GM19455 (cell line): ENCODE data around the gene OSTF1.

Experiments used
- ATAC-seq: cut with Tn5 transposase; IDR thresholded peaks from one replicate; pipeline ENCODE4 v1.9.1; 2021; ENCODE audit not compliant: unreplicated experiment

Gene OSTF1

GRCh38 chr9:75117564-75117963, 29.2 kb downstream of the OSTF1 start:
- ATAC-seq = no peak

GRCh38 chr9:75120686-75121085, 32.4 kb downstream of the OSTF1 start:
- ATAC-seq = no peak

GRCh38 chr9:75121914-75122558, 33.7 kb downstream of the OSTF1 start:
- ATAC-seq = no peak

DNA sequence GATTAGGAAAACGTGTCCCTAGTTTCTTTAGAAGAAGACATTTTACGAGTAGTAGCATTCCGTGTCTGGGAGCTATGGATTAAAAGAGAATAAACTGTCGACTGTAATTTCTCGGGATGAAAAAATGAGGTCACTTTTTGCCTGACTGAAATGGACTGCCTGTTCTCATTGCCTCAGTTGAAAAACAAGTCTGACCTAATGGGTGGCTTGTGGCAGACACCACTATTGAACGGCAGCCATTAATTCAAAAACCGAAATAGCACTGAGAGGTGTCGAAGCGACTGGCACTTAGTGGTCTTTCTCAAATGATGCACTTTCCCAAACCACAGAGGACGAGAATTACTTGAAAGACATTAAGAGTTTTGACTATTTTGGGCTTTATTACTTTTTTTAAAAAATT, 35.4 kb downstream of the OSTF1 start:
- ATAC-seq = no peak

- ATAC-seq = no peak
These were observed 40.2 kb downstream of the OSTF1 start for GRCh38 chr9:75128535-75128934.

- no peak for ATAC-seq
These were observed 41.9 kb downstream of the OSTF1 start for GRCh38 chr9:75130172-75130571.

GRCh38 chr9:75130621-75131230, 42.4 kb downstream of the OSTF1 start:
- no peak for ATAC-seq

DNA sequence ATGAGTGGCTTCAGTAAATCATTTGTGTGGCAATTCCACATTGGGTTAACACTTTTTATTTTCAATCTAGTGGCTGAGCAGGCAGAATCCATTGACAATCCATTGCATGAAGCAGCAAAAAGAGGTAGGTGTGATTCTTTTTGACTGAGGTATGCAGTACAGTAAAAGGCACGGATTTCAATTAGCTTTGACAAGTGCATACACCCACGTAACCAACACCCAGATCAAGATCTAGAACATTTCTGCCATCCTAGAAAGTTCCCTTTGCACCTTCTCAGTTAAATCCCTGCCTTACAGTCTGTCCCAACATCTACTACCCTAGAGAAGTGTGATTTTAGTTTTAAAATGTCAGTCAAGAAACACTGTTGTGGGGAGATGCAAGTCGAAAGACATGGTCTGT, 43.4 kb downstream of the OSTF1 start:
- no peak for ATAC-seq

DNA sequence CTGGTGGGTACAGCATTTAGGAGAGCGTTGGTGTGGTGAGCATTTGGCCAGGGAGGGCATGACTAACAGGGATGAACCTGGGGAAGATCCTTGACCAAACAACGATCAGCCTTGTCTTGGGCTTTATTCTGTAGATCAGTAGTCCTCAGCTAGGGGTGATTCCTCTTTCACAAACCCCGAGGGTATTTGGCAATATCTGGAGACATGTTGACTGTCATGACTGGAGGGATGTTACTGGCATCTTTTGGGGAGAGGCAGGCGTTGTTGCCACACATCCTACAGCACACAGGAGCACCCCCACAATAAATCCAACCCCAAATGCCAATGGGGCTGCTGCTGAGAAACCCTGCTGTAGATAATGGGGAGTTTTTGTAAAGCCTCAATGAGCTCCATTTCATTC, 43.9 kb downstream of the OSTF1 start:
- no peak for ATAC-seq

DNA sequence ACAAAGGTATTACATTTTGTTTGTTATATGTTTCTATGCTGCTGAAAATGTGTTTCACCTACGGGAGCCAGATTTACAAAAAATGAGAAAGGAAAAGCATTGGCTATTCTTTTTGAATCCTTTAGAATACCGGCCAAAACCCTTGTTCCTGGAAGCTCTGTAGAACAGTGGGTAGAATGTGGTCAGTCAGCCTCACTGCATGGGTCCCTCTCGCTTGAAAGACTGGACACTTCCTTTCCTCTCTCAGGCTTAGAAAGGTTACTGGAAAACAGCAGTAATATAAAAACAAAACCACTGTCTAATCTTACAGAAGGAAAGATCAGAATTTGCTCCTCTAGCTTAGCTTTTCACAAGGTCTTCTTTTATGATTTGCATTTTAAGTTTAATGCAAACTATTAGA, 45.1 kb downstream of the OSTF1 start:
- no peak for ATAC-seq

GRCh38 chr9:75134495-75134894, 46.2 kb downstream of the OSTF1 start:
- no peak for ATAC-seq

DNA sequence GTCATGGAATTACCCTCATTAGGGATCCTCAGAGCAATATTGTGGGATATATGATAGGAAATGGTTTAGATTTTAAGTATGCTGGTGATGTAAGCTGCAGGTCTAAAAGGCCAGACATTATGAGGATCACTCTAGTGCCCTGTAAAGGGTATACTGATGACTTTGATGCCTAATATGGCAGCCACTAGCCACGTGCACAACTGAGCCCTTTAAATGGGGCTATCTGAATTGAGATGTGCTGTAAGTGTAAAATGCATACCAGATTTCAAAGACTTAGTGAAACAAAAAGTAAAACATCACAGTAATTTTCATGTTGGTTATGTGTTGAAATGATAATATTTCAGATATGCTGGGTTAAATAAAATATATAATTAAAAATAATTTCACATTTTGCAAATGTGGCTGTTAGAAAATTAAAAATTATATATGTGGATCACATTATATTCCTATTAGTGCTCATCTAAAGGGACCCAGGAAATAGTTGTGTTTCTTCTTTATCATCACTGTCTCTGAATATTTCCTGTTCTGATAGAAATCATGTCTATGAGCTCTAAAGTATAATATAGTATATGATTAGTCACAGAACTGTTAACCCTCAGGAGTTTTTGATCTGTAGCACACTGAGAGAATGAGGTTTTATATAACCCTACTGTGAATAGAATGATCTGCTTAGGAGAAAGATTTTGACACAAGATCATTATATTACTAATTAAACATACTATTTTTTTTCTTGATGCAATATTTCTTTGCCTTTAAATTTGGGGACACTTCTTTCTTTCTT, 50.1 kb downstream of the OSTF1 start:
- no peak for ATAC-seq

- no peak for ATAC-seq
These were observed 50.9 kb downstream of the OSTF1 start for GRCh38 chr9:75139201-75139600.

- ATAC-seq = no peak
These were observed 51.9 kb downstream of the OSTF1 start for GRCh38 chr9:75140261-75140660.

- ATAC-seq = no peak
These were observed 53.9 kb downstream of the OSTF1 start for GRCh38 chr9:75142202-75142601.

DNA sequence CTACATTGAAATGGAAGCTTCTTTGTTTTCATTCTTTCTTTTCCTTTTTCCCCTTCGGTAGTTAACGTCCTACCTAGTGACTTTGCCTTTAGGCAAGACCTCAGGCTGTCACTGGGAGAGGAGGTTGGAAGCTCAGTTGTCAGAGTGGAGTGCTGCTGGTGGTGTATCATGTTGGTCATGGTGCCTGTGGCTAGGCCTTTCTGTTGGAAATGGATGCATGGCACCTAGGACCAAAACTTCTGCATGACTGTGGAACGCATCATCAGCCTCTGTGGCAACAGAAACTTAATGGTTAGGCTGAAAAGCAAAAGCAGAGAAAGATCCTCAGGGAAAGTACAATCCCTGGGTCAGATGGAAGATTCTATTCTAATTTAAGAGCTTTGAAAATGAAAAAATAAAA, 57.9 kb downstream of the OSTF1 start:
- ATAC-seq = no peak

- ATAC-seq = no peak
These were observed 59.3 kb downstream of the OSTF1 start for GRCh38 chr9:75147638-75148037.

- no peak for ATAC-seq
These were observed 60.2 kb downstream of the OSTF1 start for GRCh38 chr9:75148561-75148960.

DNA sequence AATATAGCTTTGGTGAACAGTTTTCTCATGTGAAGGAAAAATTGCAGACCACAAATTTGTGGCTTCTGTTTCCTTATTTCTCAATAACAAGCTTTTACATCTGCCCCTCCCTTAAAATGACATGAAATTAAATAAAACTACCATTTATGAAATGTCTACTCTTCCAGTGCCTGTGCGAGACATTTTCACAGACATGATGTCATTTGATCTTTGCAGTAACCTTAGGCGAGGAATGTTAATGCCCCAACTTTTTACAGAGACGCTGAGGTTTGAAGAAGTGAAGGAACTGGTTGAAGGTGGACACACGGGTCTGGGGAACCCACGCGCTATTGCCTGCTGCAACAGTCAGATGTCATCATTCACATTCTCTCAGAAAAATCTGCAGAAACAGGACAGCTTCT, 61.5 kb downstream of the OSTF1 start:
- no peak for ATAC-seq

DNA sequence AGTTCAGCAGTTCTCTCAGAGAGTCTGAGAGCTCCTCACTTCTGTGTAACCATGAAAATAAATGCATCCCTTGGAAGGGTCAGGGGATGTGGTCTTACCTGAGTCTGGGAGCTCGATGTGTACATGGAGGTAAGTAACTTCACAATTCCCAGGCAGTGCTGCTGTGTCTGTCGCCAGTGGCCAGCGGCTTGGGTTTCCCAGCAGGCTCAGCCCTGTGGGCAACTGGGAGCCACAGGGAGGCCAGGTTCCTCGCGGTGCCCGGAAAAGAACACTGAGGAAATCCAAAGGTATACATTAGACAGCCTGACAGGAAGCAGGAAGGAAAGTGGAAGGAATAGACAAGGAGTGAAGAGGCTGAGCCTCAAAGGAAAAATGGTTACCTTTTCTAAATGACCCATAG, 62.2 kb downstream of the OSTF1 start:
- ATAC-seq = no peak

DNA sequence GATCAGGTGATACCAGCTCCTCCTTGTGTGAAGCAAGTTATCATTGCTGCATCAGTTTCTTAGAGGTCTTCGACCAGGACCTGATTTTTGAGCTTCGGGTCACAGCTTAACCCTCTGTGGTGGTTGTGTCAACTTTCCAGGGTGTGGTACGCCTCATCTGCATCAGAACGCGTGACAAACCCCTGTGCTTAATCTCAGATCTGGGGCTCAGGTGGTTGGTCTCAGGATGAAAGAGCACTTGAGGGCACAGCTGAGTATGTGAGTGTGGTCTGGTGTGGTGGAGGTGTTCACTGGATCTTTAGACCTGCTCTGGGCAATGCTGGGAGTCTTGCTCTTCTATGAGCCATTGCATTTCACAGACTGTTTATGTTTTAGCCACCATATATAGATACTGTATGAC, 64.1 kb downstream of the OSTF1 start:
- ATAC-seq = no peak

- no peak for ATAC-seq
These were observed 68.5 kb downstream of the OSTF1 start for GRCh38 chr9:75156858-75157257.
